SK-N-SH (cell line): ENCODE measurements around the gene TENT5A. TPM values are rescaled to one million over a fixed set of nuclear protein-coding genes. Genes with fewer than 3 reads are reported as not detected.

ENCODE experiments used
- CTCF ChIA-PET: fragments of 300-600, 350-600 bp; formaldehyde crosslinking; extraction: SDS; loops from one replicate; lab custom pipeline; 2021; lab: Yijun Ruan, JAX
- POLR2A ChIA-PET: fragments of 350-600 bp; sonication (Branson Sonifier 250); formaldehyde crosslinking; extraction: SDS; loops from one replicate; lab custom pipeline; 2020; ENCODE audit warnings: antibody characterized with exemption, inconsistent platforms; lab: Yijun Ruan, JAX
- DNase-seq: peaks from one replicate; pipeline ENCODE4 v3.0.0; 2012
- H2AFZ ChIP-seq: fragments of 200-600 bp; sonication (generic); 2 replicates; pipeline ENCODE4 v1.8.1; 2016; ENCODE audit warnings: antibody characterized with exemption, mild to moderate bottlenecking, low read depth
- H3F3A ChIP-seq: fragments of 200-600 bp; sonication (generic); replicated peaks from 2 replicates; pipeline ENCODE3; 2016; ENCODE audit warnings: antibody characterized with exemption, mild to moderate bottlenecking; ENCODE audit not compliant: insufficient read depth
- H3K27ac ChIP-seq, 2 experiments: fragments of 200-500 bp in 1 of 2; fragments of 200-600 bp in 1 of 2; sonication (Bioruptor generic) in 1 of 2; sonication (generic), shearing (Covaris generic) in 1 of 2; 2 replicates each; pipeline versions ENCODE4 v1.5.1 to v1.6.1; 2014 to 2016; ENCODE audit warnings: low read depth in 2 of 2, inconsistent platforms in 1 of 2, low read length in 1 of 2, mild to moderate bottlenecking in 1 of 2, mixed read lengths in 1 of 2
- H3K27me3 ChIP-seq: fragments of 200-600 bp; sonication (generic), shearing (Covaris generic); 2 replicates; pipeline ENCODE4 v1.6.1; 2016; ENCODE audit warnings: mixed run types; ENCODE audit not compliant: insufficient read depth
- H3K36me3 ChIP-seq, 2 experiments: fragments of 200-500 bp in 1 of 2; fragments of 200-600 bp in 1 of 2; sonication (Bioruptor generic) in 1 of 2; sonication (generic) in 1 of 2; replicated peaks in 1 of 2; 2 replicates each; pipeline versions ENCODE3 to v1.5.1; 2014 to 2016; ENCODE audit warnings: low read length in 1 of 2, mild to moderate bottlenecking in 1 of 2; ENCODE audit not compliant: insufficient read depth in 2 of 2, control insufficient read depth in 1 of 2
- H3K4me1 ChIP-seq, 2 experiments: fragments of 200-500 bp in 1 of 2; fragments of 200-600 bp in 1 of 2; sonication (Bioruptor generic) in 1 of 2; sonication (generic), shearing (Covaris generic) in 1 of 2; 2 replicates each; pipeline versions ENCODE4 v1.5.1 to v1.6.1; 2014 to 2016; ENCODE audit warnings: low read depth in 1 of 2, low read length in 1 of 2, mixed run types in 1 of 2; ENCODE audit not compliant: insufficient read depth in 2 of 2, control insufficient read depth in 1 of 2
- H3K4me2 ChIP-seq: fragments of 200-600 bp; sonication (generic), shearing (Covaris generic); 2 replicates; pipeline ENCODE4 v1.6.1; 2017; ENCODE audit warnings: mixed run types
- H3K4me3 ChIP-seq, 2 experiments: fragments of 200-500 bp in 1 of 2; fragments of 200-600 bp in 1 of 2; sonication (Bioruptor generic) in 1 of 2; sonication (generic), shearing (Covaris generic) in 1 of 2; 2 replicates each; pipeline versions ENCODE4 v1.5.1 to v1.8.1; 2014 to 2016; ENCODE audit warnings: low read depth in 2 of 2, inconsistent platforms in 1 of 2, low read length in 1 of 2, mild to moderate bottlenecking in 1 of 2, mixed read lengths in 1 of 2, moderate library complexity in 1 of 2
- H3K79me2 ChIP-seq: fragments of 200-600 bp; sonication (generic); 2 replicates; pipeline ENCODE4 v1.8.1; 2017; ENCODE audit warnings: mild to moderate bottlenecking; ENCODE audit not compliant: insufficient read depth
- H3K9ac ChIP-seq: fragments of 200-600 bp; sonication (generic); 2 replicates; pipeline ENCODE4 v1.6.1; 2017; ENCODE audit warnings: mixed run types
- H3K9me2 ChIP-seq: fragments of 200-600 bp; sonication (generic); 2 replicates; pipeline ENCODE4 v1.6.1; 2017; ENCODE audit warnings: mixed run types
- H3K9me3 ChIP-seq: fragments of 200-600 bp; sonication (generic); 2 replicates; pipeline ENCODE4 v1.6.1; 2017; ENCODE audit warnings: mixed run types, mild to moderate bottlenecking, moderate library complexity
- H4K20me1 ChIP-seq: fragments of 200-600 bp; sonication (generic); 2 replicates; pipeline ENCODE4 v1.6.1; 2017; ENCODE audit warnings: mild to moderate bottlenecking, mixed run types; ENCODE audit not compliant: insufficient read depth
- EP300 ChIP-seq, 2 experiments: IDR thresholded peaks; 2 replicates each; pipeline versions ENCODE4 v1.4.0 to v1.6.1; 2012; ENCODE audit warnings: borderline replicate concordance in 1 of 2, low read depth in 1 of 2, low read length in 1 of 2
- EZH2phosphoT487 ChIP-seq: fragments of 200-600 bp; sonication (generic); IDR thresholded peaks from 2 replicates; pipeline ENCODE4 v1.6.1; 2017; ENCODE audit warnings: low read depth, mixed run types, mild to moderate bottlenecking, antibody characterized with exemption, moderate library complexity, borderline replicate concordance
- FOSL2 ChIP-seq: IDR thresholded peaks from 2 replicates; pipeline ENCODE4 v1.4.0; 2012; ENCODE audit warnings: low read depth, mild to moderate bottlenecking, moderate library complexity, borderline replicate concordance
- GABPA ChIP-seq: IDR thresholded peaks from 2 replicates; pipeline ENCODE4 v1.4.0; 2012; ENCODE audit warnings: low read depth, mild to moderate bottlenecking
- GATA2 ChIP-seq: sonication (generic); formaldehyde crosslinking; IDR thresholded peaks from 2 replicates; pipeline ENCODE4 v1.5.0; 2020; ENCODE audit warnings: mild to moderate bottlenecking, missing genetic modification reagents
- IRF3 ChIP-seq: fragments of 150-350 bp; IDR thresholded peaks from 2 replicates; pipeline ENCODE4 v1.6.1; 2016; ENCODE audit warnings: mild to moderate bottlenecking, low read depth, low read length
- MXI1 ChIP-seq: IDR thresholded peaks from 2 replicates; pipeline ENCODE4 v1.6.1; 2012; ENCODE audit warnings: mild to moderate bottlenecking, low read depth, low read length, improper control_type of control experiment
- NFIC ChIP-seq: IDR thresholded peaks from 2 replicates; pipeline ENCODE4 v1.4.0; 2012; ENCODE audit warnings: borderline replicate concordance
- SMC3 ChIP-seq: IDR thresholded peaks from 2 replicates; pipeline ENCODE4 v1.6.1; 2012; ENCODE audit warnings: low read depth, low read length, improper control_type of control experiment
- TCF12 ChIP-seq: IDR thresholded peaks from 2 replicates; pipeline ENCODE4 v1.4.0; 2012
- WGBS: methylation state at CpG from one replicate; pipeline ENCODE4 v1.1.6; 2017; ENCODE audit warnings: low lambda C conversion rate; 5-methylcytosine and 5-hydroxymethylcytosine counted together
- polyA plus RNA-seq, 3 experiments: library from polyadenylated mRNA; depleted of rRNA; stranded (reverse); fragments of >200 nt; gene quantifications; 2 replicates each; pipeline ENCODE4 v1.2.3, GENCODE V29; 2012
- TF ChIP-seq, protein P1 (sequence below): IDR thresholded peaks from 2 replicates; pipeline ENCODE4; 2012
- TF ChIP-seq, protein P2 (sequence below): IDR thresholded peaks from 2 replicates; pipeline ENCODE4 v1.4.0; 2012; ENCODE audit warnings: low read depth, borderline replicate concordance

Gene TENT5A
- polyA plus RNA-seq, 1 of the 3 experiments (the other 2 are of a cell fraction), result 4.9 TPM

- CTCF ChIA-PET, result no interaction called here
- TF ChIP-seq MXI1 (no peak), EP300 (IDR thresholded peaks at IDR 0.05; ENCODE audit: borderline replicate concordance in 1 of 2, low read depth in 1 of 2, low read length in 1 of 2) (no peak), NFIC (no peak), TCF12 (peak; percentile 4; the same call in 1 of the 2 replicates), GATA2 (no peak), GABPA (no peak), IRF3 (no peak), SMC3 (no peak), FOSL2 (peak; percentile 26; the same call in 1 of the 2 replicates), EZH2phosphoT487 (no peak)
- TF ChIP-seq, protein P1, sequence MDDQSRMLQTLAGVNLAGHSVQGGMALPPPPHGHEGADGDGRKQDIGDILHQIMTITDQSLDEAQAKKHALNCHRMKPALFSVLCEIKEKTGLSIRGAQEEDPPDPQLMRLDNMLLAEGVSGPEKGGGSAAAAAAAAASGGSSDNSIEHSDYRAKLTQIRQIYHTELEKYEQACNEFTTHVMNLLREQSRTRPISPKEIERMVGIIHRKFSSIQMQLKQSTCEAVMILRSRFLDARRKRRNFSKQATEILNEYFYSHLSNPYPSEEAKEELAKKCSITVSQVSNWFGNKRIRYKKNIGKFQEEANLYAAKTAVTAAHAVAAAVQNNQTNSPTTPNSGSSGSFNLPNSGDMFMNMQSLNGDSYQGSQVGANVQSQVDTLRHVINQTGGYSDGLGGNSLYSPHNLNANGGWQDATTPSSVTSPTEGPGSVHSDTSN, result peak; percentile 25; the same call in 1 of the 2 replicates
- TF ChIP-seq, protein P2, sequence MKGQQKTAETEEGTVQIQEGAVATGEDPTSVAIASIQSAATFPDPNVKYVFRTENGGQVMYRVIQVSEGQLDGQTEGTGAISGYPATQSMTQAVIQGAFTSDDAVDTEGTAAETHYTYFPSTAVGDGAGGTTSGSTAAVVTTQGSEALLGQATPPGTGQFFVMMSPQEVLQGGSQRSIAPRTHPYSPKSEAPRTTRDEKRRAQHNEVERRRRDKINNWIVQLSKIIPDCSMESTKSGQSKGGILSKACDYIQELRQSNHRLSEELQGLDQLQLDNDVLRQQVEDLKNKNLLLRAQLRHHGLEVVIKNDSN, result no peak
- TF ChIP-seq, all 33 proteins: peak for 3
- Histone ChIP-seq H3K27me3 (no peaks in the 10 kb centered on the region), H3K36me3 (no peaks in the 10 kb centered on the region), H3K4me2 (no peak overlapping the region), H3K9me2 (no peaks in the 10 kb centered on the region), H3K4me1 (peaks cover 0 to 3% of the 10 kb centered on the region in 2 experiments; a peak in 3 of 4 replicates), H3K9me3 (no peaks in the 10 kb centered on the region), H4K20me1 (no peaks in the 10 kb centered on the region), H3F3A (no peaks in the 10 kb centered on the region), H2AFZ (no peak overlapping the region), H3K9ac (no peak overlapping the region), H3K27ac (no peak overlapping the region; a peak in 2 of 4 replicates), H3K79me2 (no peaks in the 10 kb centered on the region; the same call in 1 of the 2 replicates), H3K4me3 (no peak overlapping the region)
- 42% methylated on average over 2 of the region's 2 CpGs for WGBS
- POLR2A ChIA-PET, result no interaction called here
- DNase-seq, result no peak
Observed at GRCh38 chr6:81772741-81773140, 20.3 kb upstream of the TENT5A start.

GRCh38 chr6:81771097-81771496 lies 18.6 kb upstream of the TENT5A start:
- Histone ChIP-seq H3K9me2 (no peaks in the 10 kb centered on the region), H3K4me3 (no peak overlapping the region), H3K4me1 (peaks cover 5 to 19% of the 10 kb centered on the region in 2 experiments), H4K20me1 (no peaks in the 10 kb centered on the region), H3K36me3 (no peaks in the 10 kb centered on the region), H2AFZ (no peak overlapping the region), H3K9ac (no peak overlapping the region), H3K27ac (no peak overlapping the region), H3K4me2 (no peak overlapping the region), H3K9me3 (no peaks in the 10 kb centered on the region), H3K79me2 (no peaks in the 10 kb centered on the region; the same call in 1 of the 2 replicates), H3F3A (peaks cover 11% of the 10 kb centered on the region), H3K27me3 (no peaks in the 10 kb centered on the region)
- DNase-seq, result no peak
- POLR2A ChIA-PET, result no interaction called here
- TF ChIP-seq GATA2, result no peak
- CTCF ChIA-PET, result no interaction called here
- WGBS, result 89% methylated on average over 1 of the region's 1 CpG
